CD1c-positive myeloid dendritic cell (primary cell): ENCODE measurements around the gene GDE1.

Experiments
- DNase-seq: peaks from one replicate; pipeline ENCODE4 v3.0.0-alpha.2; 2016; ENCODE audit errors: extremely low spot score

Gene GDE1

DNA sequence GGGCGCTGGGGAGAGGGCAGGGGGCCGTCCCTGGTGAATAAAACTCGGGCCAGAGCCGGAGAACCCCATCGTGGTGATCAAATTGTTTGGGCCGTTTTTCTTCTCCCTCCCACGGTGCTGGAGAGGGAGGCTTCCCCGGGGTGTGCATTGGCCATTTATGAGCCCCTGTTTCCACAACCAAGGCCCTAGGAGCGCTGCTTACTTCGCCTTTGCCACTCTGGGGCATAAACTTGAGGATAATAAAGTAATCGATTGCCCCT lies 2.4 kb upstream of the GDE1 start:
- DNase-seq, result no peak

- DNase-seq, result peak; percentile 97
These were observed 1.9 kb upstream of the GDE1 start, which contains the start of gene CCP110 for GRCh38 chr16:19523559-19524355. Gene CCP110, plus strand, starts transcription at chr16:19523942. Its CDS starts 3,940 bp downstream, at chr16:19527882.

DNA sequence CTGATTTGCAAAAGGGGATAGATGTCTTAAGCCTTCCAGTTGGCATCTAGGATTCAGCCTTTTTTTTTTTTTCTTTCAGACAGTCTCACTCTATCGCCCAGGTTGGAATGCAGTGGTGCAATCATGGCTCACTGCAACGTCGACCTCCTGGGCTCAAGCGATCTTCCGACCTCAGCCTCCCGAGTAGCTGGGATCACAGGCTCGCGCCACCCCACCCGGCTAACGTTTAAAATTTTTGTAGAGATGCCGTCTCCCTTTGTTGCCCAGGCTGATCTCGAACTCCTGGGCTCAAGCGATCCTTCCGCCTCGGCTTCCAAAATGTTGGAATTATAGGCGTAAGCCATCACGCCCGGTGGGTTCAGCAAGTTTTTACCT lies 1.3 kb upstream of the GDE1 start:
- DNase-seq, result no peak

DNA sequence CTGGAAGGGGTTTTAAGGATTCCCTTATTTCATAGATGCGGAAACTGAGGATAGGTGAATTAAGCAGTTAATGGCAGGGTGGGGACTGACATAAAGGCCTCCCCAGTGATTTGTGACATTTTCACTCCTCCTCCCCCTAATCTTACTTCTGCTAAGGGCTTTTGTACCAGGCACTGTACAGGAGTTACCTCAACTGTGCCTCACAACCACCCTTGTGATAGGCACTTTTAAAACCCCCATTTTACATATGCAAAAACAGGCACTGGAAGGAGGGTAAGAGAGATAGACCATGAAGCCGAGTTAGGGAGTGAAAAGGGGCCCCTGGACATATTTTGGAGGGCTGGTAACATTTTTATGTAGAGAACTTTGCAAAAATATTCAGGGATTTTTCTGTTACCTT lies 862 bp upstream of the GDE1 start:
- no peak for DNase-seq

- DNase-seq, result no peak
These were observed 467 bp upstream of the GDE1 start for GRCh38 chr16:19522397-19522732.

GRCh38 chr16:19520861-19521331 lies 1.0 kb downstream of the GDE1 start:
- peak; percentile 8 for DNase-seq

- no peak for DNase-seq
These were observed 3.5 kb downstream of the GDE1 start for GRCh38 chr16:19518388-19518787.

GRCh38 chr16:19517424-19518089 lies 4.3 kb downstream of the GDE1 start:
- DNase-seq, result no peak

DNA sequence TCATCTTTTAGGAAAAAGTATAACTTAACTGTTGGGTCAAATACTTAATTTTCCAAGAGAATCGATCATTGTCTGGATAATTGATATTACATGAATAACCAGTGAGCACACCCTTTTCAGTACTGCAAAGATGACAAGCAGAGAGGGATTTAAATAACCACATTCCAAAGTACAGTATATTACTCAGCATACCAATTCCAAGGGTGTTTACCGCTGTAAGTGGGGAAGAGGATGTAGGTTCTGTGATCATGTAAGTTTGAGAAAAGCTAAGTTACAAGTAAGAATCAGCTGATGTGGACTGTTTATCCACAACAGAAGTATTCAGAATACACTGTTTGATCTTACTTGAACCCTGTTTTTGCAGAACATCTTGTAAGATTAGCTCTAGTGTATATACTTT lies 6.1 kb downstream of the GDE1 start:
- no peak for DNase-seq

GRCh38 chr16:19513377-19514053 lies 8.4 kb downstream of the GDE1 start:
- DNase-seq, result peak; percentile 81

DNA sequence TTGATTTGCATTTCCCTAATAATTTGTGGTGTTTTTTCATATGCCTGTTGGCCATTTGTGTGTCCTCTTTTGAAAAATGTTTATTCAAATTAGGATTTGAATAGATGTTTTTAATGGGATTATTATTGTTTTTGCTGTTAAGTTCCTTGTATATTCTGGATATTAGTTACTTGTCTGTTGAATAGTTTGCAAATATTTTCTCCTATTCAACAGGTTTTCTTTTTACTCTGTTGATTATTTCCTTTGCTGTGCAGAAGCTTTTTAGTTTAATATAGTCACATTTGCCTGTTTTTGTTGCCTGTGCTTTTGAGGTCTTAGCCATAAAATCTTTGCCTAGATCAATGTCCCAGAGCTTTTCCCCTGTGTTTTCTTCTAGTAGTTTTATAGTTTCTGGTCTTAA lies 9.6 kb downstream of the GDE1 start:
- DNase-seq, result no peak

DNA sequence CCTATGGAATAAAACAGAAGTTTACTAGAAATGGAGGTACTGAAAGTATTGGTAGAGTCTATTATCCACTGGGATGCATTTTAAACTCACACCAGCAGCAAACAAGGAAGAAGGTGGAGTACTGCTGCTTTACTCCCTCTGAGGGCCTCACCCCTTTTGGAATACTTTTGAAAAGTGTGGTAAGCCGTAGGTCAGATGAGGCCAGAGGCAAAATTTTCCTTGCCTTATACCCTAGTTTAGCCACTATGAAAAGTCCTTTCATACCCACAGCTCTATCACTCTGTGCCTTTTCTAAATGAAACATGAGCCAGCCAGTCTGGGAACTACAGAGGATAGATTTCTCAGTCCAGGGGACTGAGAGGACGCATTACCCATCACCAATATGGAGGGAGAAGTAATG lies 14.0 kb downstream of the GDE1 start:
- DNase-seq, result no peak

- DNase-seq, result no peak
These were observed 14.9 kb downstream of the GDE1 start for GRCh38 chr16:19506965-19507364.

GRCh38 chr16:19505600-19506303 lies 16.1 kb downstream of the GDE1 start:
- no peak for DNase-seq

- no peak for DNase-seq
These were observed 18.3 kb downstream of the GDE1 start for GRCh38 chr16:19503461-19504075.

DNA sequence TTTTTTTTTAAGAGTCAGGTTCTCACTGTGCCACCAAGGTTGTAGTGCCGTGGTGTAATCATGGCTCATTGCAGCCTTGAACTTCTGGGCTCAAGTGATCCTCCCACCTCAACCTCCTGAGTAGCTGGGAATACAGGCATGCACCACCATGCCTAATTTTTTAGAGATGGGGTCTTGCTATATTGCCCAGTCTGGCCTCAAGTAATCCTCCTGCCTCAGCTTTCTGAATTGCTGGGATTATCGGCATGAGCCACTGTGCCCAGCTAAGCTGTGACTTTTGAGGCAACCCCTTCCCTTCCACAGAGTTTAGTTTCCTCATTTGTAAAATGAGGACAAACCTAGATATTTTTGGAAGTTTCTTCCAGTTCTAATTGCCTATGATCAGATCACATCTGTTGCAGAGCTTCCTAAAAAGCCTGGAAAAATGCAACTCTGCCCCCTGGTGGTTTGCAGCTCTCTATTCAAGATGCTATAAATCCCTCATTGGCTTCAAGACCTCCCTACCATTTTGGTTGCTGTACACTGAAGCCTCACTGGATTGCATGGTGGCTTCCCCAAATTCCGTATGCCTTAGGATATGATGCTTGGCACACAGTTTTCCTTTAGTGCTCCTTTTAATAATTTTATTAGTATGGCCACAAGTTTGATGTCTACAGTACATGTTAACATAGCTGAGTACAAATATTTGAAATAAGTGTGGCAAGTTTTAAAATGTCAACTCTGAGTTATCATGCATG lies 19.3 kb downstream of the GDE1 start:
- peak; percentile 82 for DNase-seq

- no peak for DNase-seq
These were observed 22.4 kb downstream of the GDE1 start for GRCh38 chr16:19499481-19499880.

DNA sequence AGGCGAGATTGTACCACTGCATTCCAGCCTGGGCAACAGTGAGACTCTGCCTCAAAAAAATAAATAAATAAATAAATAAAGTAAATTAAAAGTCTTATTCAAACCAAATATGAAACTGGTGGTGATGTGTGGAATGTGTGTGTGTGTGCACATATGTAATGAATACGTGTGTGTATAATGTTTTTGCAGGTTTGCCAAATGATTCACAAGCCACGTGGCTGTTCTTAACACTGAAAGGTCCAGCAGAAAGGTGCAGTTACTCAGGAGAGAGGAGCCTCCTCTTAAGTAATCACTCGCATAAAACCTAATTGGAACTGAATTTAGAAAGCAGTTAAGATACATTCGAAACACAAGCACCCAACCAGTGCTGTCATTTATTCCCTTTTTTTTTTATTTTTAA lies 22.9 kb downstream of the GDE1 start:
- DNase-seq, result no peak

GRCh38 chr16:19497176-19497575 lies 24.7 kb downstream of the GDE1 start:
- DNase-seq, result peak; percentile 73

DNA sequence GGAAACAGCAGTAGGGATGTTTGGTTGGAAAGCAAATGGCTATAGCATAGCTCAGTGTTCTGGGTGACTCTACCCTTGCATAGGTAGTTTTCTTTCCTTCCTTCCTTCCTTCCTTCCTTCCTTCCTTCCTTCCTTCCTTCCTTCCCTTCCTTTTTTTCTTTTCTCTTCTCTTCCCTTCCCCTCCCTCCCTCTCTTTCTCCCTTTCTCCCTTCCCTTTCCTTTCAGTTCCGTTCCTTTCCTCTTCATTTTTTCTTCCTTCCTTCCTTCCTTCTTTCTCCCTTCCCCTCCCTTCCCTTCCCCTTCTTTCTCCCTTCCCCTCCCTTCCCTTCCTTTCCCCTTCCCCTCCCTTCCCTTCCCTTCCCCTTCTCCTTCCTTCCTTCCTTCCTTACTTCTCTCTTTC lies 31.3 kb downstream of the GDE1 start:
- DNase-seq, result no peak

- DNase-seq, result peak; percentile 24
These were observed 33.7 kb downstream of the GDE1 start for GRCh38 chr16:19488213-19488640.
